ENCODE data around the gene CYTIP.

DNA sequence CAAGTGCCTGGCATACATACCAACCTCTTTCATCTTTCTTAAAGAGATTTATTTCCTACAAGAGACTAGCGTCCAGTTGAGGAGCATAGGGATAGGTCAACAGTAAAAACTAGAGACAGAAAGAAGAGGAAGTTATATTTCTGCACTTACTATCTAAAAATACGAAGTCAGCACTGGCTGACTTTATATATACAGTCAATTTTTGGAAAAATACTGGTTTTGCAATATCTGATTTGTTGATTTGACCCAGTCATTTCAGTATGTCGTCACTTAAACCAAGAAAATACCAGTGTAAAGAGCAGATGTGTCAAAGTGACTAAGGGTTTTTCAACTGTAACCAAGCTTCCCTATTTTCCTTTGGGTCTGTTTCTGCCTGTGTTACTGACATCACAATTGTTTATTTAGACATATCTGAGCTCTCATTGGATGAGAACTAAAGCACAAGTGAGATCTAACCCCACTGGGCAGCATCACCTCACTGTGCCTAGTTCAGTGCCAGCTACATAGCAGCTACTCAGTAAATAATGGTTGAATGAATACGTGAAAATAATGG, 23.0 kb downstream of the CYTIP start:
- TF ChIP-seq, protein P1, sequence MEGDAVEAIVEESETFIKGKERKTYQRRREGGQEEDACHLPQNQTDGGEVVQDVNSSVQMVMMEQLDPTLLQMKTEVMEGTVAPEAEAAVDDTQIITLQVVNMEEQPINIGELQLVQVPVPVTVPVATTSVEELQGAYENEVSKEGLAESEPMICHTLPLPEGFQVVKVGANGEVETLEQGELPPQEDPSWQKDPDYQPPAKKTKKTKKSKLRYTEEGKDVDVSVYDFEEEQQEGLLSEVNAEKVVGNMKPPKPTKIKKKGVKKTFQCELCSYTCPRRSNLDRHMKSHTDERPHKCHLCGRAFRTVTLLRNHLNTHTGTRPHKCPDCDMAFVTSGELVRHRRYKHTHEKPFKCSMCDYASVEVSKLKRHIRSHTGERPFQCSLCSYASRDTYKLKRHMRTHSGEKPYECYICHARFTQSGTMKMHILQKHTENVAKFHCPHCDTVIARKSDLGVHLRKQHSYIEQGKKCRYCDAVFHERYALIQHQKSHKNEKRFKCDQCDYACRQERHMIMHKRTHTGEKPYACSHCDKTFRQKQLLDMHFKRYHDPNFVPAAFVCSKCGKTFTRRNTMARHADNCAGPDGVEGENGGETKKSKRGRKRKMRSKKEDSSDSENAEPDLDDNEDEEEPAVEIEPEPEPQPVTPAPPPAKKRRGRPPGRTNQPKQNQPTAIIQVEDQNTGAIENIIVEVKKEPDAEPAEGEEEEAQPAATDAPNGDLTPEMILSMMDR (IDR thresholded peaks at IDR 0.05): no peak
- no peak for TF ChIP-seq POLR2A (IDR thresholded peaks at IDR 0.05)

All from adrenal gland (tissue), 5 donors.